Parathyroid adenoma (tissue), 2 donors: Measurements from ENCODE around the gene PDCD1.

Experiments
- H2AFZ ChIP-seq: fragments of 300-600 bp; sonication (generic); one replicate; pipeline ENCODE4 v1.7.0; 2017; ENCODE audit warnings: antibody characterized with exemption, mild to moderate bottlenecking
- H3K27ac ChIP-seq: fragments of 300-600 bp; sonication (generic); one replicate; pipeline ENCODE4 v1.7.0; 2017
- H3K27me3 ChIP-seq: fragments of 300-600 bp; sonication (generic); one replicate; pipeline ENCODE4 v1.7.0; 2017; ENCODE audit warnings: low read length; ENCODE audit not compliant: control insufficient read depth, insufficient read depth
- H3K36me3 ChIP-seq: fragments of 300-600 bp; sonication (generic); one replicate; pipeline ENCODE4 v1.7.0; 2017; ENCODE audit warnings: low read length; ENCODE audit not compliant: control insufficient read depth, insufficient read depth
- H3K4me1 ChIP-seq: fragments of 300-600 bp; sonication (generic); one replicate; pipeline ENCODE4 v1.7.0; 2017; ENCODE audit warnings: control low read depth
- H3K4me2 ChIP-seq: fragments of 300-600 bp; sonication (generic); one replicate; pipeline ENCODE4 v1.7.0; 2017; ENCODE audit warnings: low read length
- H3K4me3 ChIP-seq: fragments of 300-600 bp; sonication (generic); one replicate; pipeline ENCODE4 v1.7.0; 2017; ENCODE audit warnings: low read depth, low read length
- H3K79me2 ChIP-seq: fragments of 300-600 bp; sonication (generic); one replicate; pipeline ENCODE4 v1.7.0; 2017; ENCODE audit warnings: control low read depth
- H3K9ac ChIP-seq: fragments of 300-600 bp; sonication (generic); one replicate; pipeline ENCODE4 v1.7.0; 2017; ENCODE audit warnings: mild to moderate bottlenecking
- H3K9me3 ChIP-seq: fragments of 300-600 bp; sonication (generic); one replicate; pipeline ENCODE4 v1.7.0; 2017; ENCODE audit warnings: low read length; ENCODE audit not compliant: control insufficient read depth
- CTCF ChIP-seq: fragments of 300-600 bp; sonication (generic); IDR thresholded peaks from one replicate; pipeline ENCODE4 v1.7.0; 2017; ENCODE audit warnings: antibody characterized with exemption, mild to moderate bottlenecking
- donor health status: primary hyperparathyroidism.

Gene PDCD1

DNA sequence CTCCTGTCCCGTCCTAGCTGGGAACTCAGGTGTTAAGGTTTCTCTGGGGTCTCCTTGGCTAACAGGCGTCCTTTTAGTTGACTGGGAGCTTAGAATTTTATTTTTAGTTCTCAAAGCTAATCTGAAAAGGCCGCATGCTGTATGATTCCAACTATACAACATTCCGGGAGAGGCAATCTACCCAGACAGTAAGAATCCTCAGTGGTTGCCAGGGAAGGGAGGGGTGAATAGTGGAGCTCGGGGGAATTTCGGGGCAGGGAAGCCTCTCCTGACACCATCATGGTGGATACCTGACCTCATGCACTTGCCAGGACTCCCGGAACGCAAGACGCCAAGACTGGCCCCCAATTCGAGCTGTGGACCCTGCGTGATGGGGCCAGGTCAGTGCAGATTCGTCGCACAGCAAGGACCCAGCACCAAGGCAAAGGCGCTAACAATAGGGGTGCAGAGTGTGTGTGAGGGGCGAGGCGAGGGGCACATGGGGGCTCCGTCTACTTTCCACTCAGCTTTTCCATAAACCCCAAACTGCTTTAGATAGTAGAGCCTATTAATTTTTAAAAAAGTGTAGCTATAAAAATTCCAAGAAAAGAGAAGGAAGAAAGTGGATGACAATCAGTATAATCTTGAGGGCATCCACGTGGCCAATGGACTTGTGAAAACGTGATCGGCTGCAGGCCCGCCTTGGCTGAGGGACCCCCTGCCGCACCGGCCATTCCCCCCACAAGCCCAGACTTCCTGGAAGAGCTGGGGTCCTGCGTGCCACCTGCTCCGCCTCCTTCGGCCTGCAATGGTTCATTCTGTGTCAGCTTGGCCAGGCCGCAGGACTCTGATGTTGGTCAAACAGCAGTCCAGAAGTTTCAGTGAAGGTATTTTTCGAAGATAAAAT is 17.3 kb downstream of the PDCD1 start:
- H3K4me2 ChIP-seq = no peak overlapping the region

DNA sequence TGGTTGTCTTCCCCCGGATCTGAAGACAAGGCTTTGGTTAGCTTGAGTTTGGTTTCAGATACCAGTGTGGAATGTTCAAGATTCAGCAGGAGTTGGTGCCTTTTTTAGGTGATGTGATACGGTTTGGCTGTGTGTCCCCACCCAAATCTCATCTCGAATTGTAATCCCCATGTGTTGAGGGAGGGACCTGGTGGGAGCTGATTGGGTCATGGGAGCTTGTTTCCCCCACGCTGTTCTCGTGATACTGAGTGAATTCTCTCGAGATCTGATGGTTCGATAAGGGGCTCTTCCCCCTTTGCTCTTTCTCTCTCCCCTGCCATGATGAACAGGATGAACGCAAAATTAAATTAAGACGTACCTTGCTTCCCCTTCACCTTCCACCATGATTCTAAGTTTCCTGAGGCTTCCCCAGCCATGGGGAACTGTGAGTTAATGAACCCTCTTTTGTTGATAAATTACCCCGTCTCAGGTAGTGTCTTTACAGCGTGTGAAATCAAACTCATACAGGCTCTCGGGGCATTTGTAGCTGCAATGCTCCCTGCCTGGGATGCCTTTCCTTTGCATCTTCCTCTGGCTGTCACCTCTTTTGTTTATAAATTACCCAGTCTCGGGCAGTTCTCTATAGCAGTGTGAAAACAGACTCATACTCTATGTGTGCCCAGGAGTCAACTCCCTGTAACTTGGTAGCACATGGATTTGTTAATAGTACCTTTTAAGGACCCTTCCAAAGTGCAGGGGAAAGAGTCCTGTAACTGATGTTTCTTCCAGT is 21.3 kb downstream of the PDCD1 start:
- no peak for TF ChIP-seq CTCF
- no peak overlapping the region for H3K9ac ChIP-seq
- H3K4me3 ChIP-seq = no peak overlapping the region
- H3K36me3 ChIP-seq = no peaks in the 10 kb centered on the region
- no peak overlapping the region for H3K4me2 ChIP-seq
- H3K27ac ChIP-seq = no peak overlapping the region
- no peaks in the 10 kb centered on the region for H3K9me3 ChIP-seq
- H3K79me2 ChIP-seq = no peaks in the 10 kb centered on the region
- H2AFZ ChIP-seq = no peak overlapping the region
- H3K4me1 ChIP-seq = no peaks in the 10 kb centered on the region
- no peaks in the 10 kb centered on the region for H3K27me3 ChIP-seq

More for the DNA sequence above, 17.3 kb downstream of the PDCD1 start:
- Histone ChIP-seq H3K9me3 (no peaks in the 10 kb centered on the region), H3K27me3 (no peaks in the 10 kb centered on the region), H3K79me2 (no peaks in the 10 kb centered on the region), H3K4me3 (no peak overlapping the region), H2AFZ (no peak overlapping the region), H3K4me1 (no peaks in the 10 kb centered on the region), H3K9ac (no peak overlapping the region), H3K27ac (no peak overlapping the region), H3K36me3 (no peaks in the 10 kb centered on the region)
- TF ChIP-seq CTCF = no peak

- H3K27me3 ChIP-seq = no peaks in the 10 kb centered on the region
- H3K27ac ChIP-seq = no peak overlapping the region
- no peaks in the 10 kb centered on the region for H3K79me2 ChIP-seq
- no peak overlapping the region for H2AFZ ChIP-seq
- no peak for TF ChIP-seq CTCF
- H3K9ac ChIP-seq = no peak overlapping the region
- no peak overlapping the region for H3K4me3 ChIP-seq
- H3K4me2 ChIP-seq = no peak overlapping the region
- no peaks in the 10 kb centered on the region for H3K9me3 ChIP-seq
- H3K4me1 ChIP-seq = no peaks in the 10 kb centered on the region
- no peaks in the 10 kb centered on the region for H3K36me3 ChIP-seq
Observed at GRCh38 chr2:241836292-241836691, 22.4 kb downstream of the PDCD1 start.

DNA sequence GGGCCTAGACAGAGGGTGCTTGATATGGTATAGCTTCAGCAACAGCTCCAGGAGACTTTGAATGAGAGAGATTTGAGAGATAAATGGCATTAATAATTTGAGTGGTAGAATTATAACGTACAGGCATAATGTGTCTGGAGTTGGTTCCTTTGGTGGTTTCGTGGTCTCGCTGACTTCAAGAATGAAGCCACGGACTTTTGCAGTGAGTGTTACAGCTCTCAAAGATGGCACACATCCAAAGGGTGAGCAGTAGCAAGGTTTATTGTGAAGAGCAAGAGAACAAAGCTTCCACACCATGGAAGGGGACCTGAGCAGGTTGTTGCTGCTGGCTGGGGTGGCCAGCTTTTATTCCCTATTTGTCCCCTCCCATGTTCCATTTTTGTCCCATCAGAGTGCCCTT is 23.1 kb downstream of the PDCD1 start:
- no peaks in the 10 kb centered on the region for H3K36me3 ChIP-seq
- no peaks in the 10 kb centered on the region for H3K79me2 ChIP-seq
- TF ChIP-seq CTCF = no peak
- H3K4me3 ChIP-seq = no peak overlapping the region
- no peak overlapping the region for H2AFZ ChIP-seq
- no peak overlapping the region for H3K4me2 ChIP-seq
- H3K27me3 ChIP-seq = no peaks in the 10 kb centered on the region
- H3K9ac ChIP-seq = no peak overlapping the region
- no peaks in the 10 kb centered on the region for H3K9me3 ChIP-seq
- no peak overlapping the region for H3K27ac ChIP-seq
- no peaks in the 10 kb centered on the region for H3K4me1 ChIP-seq
